GM19467 (cell line): ENCODE measurements around the gene MON2.

Experiments used
- ATAC-seq: cut with Tn5 transposase; IDR thresholded peaks from one replicate; pipeline ENCODE4 v1.9.1; 2021; ENCODE audit warnings: mild to moderate bottlenecking, moderate library complexity; ENCODE audit not compliant: unreplicated experiment

MON2 gene

DNA sequence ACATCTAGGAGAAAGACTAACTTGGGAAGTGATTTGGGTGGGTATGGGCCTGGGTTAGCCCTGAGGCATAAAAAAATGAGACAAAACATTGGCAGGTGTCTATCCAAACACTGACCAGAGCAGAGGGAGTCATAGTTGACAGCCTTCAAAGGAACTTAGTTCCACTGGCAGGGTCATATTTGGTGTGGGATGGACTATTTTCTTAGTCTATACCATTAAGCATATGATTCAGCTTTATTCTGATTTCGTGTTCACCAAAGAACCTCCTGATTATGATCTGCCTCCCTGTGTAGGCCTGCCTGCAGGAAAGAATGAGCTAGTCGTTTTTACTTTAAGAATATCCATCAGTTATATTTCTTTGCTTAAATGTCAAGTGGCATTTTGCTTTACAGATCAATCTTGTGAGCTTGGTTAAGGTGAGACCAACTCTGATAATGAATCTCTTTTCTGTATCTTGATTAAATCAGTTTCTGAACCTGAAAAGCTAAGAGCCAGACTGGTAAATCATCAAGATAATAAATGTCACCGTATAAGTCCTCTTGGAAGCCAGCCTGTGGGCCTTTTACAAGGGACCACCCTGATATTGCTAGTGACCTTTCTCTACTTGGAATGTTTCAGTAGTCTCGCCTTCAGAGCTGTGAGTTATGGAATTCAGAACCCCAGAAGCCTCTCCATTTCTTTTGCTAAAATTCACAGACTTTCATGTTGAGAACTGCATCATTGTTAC lies 182.9 kb downstream of the MON2 start:
- no peak for ATAC-seq
